ENCODE results near the gene FTO.

GRCh38 chr16:53948326-53948725 lies 244.4 kb downstream of the FTO start:
- TF ChIP-seq, protein P1, sequence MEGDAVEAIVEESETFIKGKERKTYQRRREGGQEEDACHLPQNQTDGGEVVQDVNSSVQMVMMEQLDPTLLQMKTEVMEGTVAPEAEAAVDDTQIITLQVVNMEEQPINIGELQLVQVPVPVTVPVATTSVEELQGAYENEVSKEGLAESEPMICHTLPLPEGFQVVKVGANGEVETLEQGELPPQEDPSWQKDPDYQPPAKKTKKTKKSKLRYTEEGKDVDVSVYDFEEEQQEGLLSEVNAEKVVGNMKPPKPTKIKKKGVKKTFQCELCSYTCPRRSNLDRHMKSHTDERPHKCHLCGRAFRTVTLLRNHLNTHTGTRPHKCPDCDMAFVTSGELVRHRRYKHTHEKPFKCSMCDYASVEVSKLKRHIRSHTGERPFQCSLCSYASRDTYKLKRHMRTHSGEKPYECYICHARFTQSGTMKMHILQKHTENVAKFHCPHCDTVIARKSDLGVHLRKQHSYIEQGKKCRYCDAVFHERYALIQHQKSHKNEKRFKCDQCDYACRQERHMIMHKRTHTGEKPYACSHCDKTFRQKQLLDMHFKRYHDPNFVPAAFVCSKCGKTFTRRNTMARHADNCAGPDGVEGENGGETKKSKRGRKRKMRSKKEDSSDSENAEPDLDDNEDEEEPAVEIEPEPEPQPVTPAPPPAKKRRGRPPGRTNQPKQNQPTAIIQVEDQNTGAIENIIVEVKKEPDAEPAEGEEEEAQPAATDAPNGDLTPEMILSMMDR (IDR thresholded peaks at IDR 0.05) = no peak
- TF ChIP-seq POLR2A (IDR thresholded peaks at IDR 0.05) = no peak
- no peak for TF ChIP-seq POLR2AphosphoS5 (IDR thresholded peaks at IDR 0.05)
- no peak for TF ChIP-seq EP300 (IDR thresholded peaks at IDR 0.05; ENCODE audit: low read depth)
